ENCODE data around the gene PIK3R6. TPM values are rescaled to one million over a fixed set of nuclear protein-coding genes. Genes with fewer than 3 reads are reported as not detected.

The PIK3R6 gene
- total RNA-seq, 2 experiments from 2014 or later = 6.2 to 7.1 TPM

DNA sequence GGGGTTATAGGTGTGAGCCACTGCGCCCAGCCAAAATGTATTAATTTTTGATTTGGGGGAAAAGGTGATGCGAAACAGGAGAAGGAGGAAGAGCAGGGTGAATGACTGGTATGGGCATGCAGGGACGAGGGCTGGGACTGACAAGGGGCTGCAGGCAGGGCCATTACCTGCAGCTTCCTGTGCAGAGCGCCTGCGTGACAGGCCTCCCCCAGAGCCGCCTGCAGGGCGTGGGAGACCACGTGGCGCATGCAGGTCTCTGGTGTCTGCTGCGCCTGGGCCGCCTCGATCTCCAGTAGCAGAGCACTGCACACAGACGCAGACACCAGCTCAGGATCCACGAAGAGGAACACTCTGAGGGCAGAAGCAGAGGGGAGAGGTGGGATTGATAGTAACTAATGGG is 32.4 kb downstream of the PIK3R6 start:
- ChIA-PET POLR2A (no interaction called here), CTCF (interaction anchor here (1.1 kb wide), 1 partner anchor 10 kb away, joined by 3 read pairs; no protein-coding TSS in a partner anchor)
- Mint-ChIP-seq H3K36me3 (ENCODE audit: low read depth) (peaks cover 4% of the 10 kb centered on the region), H3K4me3 (no peak overlapping the region), H3K4me1 (no peaks in the 10 kb centered on the region), H3K27ac (no peak overlapping the region), H3K9me3 (no peaks in the 10 kb centered on the region), H3K27me3 (no peaks in the 10 kb centered on the region)
- DNase-seq = no peak

DNA sequence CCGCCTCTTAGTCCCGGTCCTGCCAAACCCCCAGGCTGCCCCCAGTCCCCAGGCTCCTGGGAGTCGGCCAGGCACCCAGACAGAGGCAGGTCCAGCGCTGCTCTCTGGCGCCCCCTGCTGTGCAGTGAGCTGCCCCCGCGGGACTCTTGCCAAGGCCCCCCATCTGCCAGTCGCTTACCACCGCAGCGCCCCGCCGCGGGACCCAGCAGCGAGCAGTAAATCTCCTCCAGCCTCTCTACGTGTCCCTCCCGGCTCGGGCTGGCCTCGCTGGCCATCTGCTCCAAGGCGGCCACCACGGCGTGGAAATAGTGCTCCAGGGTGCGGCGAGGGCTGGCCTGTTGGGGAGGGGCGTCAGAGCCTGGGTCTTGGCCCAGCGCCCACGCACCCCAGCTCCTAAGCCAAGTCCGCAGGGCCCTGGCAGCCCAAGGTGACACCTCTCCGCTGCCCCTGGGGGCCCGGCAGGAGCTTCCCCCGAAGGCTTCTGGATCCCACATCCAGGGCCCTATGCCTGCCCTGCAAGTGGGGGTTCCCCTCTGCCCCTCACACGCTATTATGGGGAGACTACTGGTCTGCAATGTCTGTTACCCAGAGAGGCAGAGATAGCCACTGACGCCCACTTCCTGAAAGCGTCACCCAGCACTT is 34.6 kb downstream of the PIK3R6 start:
- CTCF ChIA-PET = interaction anchor here (1.3 to 1.7 kb wide), 2 partner anchors 33 to 69 kb away, joined by 3 to 5 read pairs; partner anchors contain the start of gene MFSD6L
- Mint-ChIP-seq H3K36me3 (ENCODE audit: low read depth) (peaks cover 4% of the 10 kb centered on the region), H3K9me3 (no peaks in the 10 kb centered on the region), H3K27me3 (no peaks in the 10 kb centered on the region), H3K4me3 (no peak overlapping the region), H3K27ac (no peak overlapping the region), H3K4me1 (no peaks in the 10 kb centered on the region)
- POLR2A ChIA-PET = interaction anchor here (0.5 kb wide), 1 partner anchor 43 kb away, joined by 3 read pairs; no protein-coding TSS in a partner anchor
- peak; percentile 25 for DNase-seq

DNA sequence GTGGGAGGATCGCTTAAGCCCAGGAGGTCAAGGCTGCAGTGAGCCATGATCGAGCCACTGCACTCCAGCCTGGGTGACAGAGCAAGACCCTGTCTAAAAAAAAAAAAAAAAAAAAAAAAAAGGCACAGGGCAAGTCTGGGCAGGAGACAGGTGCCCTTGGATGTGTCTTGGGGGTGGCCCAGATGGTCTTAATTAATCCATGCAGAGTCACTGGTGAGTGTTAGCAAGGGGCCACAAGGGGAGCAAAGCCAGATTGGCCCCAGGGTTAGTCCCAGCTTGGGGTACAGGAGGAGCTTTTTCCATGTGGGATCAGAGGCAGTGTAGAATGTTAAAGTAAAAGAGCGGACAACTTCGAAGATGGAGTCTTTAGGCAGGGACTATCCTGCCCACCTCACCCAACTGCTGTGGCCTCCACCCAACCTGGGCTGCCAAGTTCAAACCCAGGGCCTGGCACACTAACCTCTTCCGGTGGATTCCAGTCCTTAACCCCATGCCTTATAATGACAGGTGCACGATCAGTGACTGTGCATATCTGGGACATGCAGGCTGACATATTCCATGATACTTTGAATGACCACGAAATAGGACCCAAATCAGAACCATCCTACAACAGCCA is 36.1 kb downstream of the PIK3R6 start:
- CTCF ChIA-PET = no interaction called here
- H3K4me3 Mint-ChIP-seq = no peak overlapping the region
- no peaks in the 10 kb centered on the region for H3K9me3 Mint-ChIP-seq
- H3K27me3 Mint-ChIP-seq = no peaks in the 10 kb centered on the region
- POLR2A ChIA-PET = interaction anchor here (0.7 kb wide), 1 partner anchor 203 kb away, joined by 3 read pairs; no protein-coding TSS in a partner anchor
- peaks cover 1% of the 10 kb centered on the region for H3K4me1 Mint-ChIP-seq
- DNase-seq = no peak
- H3K36me3 Mint-ChIP-seq (ENCODE audit: low read depth) = peaks cover 4% of the 10 kb centered on the region
- H3K27ac Mint-ChIP-seq = no peak overlapping the region

DNA sequence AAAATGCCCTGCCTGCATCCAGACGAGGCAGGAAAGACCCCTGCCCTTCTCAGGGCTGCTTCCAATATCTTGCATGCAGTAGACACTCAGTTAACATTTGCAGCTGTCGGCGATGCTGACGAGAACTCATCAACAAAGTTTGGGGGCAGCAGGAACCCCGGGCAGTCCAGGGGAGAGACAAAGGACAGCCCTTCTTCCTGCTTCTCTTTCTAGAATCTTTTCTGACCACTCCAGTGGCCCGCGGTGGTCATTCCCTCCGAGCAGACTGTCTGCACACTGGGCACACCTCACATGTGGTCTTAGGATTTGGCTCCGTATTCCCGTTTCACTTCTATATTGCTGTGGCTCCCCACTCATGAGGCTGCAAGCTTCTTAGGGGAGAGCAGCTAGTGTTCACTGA is 37.3 kb downstream of the PIK3R6 start:
- no peak overlapping the region for H3K27ac Mint-ChIP-seq
- POLR2A ChIA-PET = no interaction called here
- no peak overlapping the region for H3K4me3 Mint-ChIP-seq
- peaks cover 1% of the 10 kb centered on the region for H3K4me1 Mint-ChIP-seq
- no peaks in the 10 kb centered on the region for H3K27me3 Mint-ChIP-seq
- no peaks in the 10 kb centered on the region for H3K9me3 Mint-ChIP-seq
- H3K36me3 Mint-ChIP-seq (ENCODE audit: low read depth) = peaks cover 2% of the 10 kb centered on the region
- no peak for DNase-seq
- CTCF ChIA-PET = interaction anchor here (0.6 kb wide), 1 partner anchor 15 kb away, joined by 3 read pairs; no protein-coding TSS in a partner anchor

DNA sequence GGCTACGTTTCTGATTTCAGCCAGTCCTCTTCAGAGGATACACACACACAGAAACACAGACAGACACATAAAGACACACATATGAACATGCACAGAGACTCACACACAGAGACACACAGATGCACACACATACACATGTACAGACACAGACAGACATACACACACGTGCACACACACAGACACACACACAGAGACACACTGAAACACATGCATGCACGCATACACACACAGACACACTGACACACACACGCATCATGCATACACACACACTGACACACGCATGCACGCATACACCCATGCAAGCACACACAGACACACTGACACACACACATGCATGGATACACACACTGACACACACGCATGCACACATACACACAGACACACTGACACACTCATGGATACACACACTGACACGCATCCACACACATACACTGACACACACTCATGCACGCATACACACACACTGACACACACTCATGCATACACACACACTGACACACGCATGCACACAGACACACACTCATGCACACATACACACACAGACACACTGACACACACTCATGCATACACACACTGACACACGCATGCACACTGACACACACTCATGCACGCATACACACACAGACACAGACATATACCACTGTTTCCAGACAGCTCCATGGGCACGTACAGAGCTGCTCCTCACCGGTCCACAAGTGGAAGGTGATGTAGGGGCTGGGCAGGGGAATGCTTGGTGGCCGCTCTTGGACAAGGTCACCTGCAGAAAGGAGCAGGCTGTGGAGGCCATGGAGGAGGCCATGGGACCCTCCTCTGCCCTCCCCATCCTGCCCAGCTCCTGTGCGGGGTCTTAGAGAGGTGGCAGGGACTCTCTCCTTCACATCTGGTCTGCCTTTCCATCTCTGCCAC is 38.2 kb downstream of the PIK3R6 start:
- peaks cover 5% of the 10 kb centered on the region for H3K9me3 Mint-ChIP-seq
- H3K4me1 Mint-ChIP-seq = peaks cover 1% of the 10 kb centered on the region
- POLR2A ChIA-PET = no interaction called here
- peaks cover 8% of the 10 kb centered on the region for H3K36me3 Mint-ChIP-seq (ENCODE audit: low read depth)
- CTCF ChIA-PET = interaction anchor here (0.6 to 1.0 kb wide), 2 partner anchors 14 to 44 kb away, joined by 3 read pairs; no protein-coding TSS in a partner anchor
- H3K27ac Mint-ChIP-seq = no peak overlapping the region
- H3K27me3 Mint-ChIP-seq = no peaks in the 10 kb centered on the region
- DNase-seq = no peak
- no peak overlapping the region for H3K4me3 Mint-ChIP-seq

DNA sequence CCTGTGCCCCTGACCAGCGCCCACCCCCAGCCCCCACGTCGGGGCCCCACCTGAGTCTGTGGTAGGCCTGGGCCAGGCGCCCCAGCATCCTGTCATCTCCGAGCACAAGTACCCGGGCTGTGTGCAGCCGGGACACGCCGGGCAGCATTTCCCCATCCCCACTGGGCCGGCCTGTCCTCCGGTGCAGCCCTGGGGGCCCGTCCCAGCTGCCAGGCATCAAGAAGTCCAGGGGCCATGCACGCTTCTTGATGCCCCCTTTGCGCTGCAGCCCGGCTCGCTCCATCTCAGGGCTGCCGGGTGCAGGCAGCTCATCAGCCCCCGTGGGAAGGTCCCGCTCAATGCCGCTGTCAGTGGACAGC is 39.0 kb downstream of the PIK3R6 start:
- ChIA-PET POLR2A (no interaction called here), CTCF (interaction anchor here (1.0 kb wide), 1 partner anchor 43 kb away, joined by 3 read pairs; no protein-coding TSS in a partner anchor)
- Mint-ChIP-seq H3K4me1 (peaks cover 1% of the 10 kb centered on the region), H3K9me3 (peaks cover 5% of the 10 kb centered on the region), H3K36me3 (ENCODE audit: low read depth) (peaks cover 6% of the 10 kb centered on the region), H3K4me3 (no peak overlapping the region), H3K27me3 (no peaks in the 10 kb centered on the region), H3K27ac (no peak overlapping the region)
- no peak for DNase-seq

DNA sequence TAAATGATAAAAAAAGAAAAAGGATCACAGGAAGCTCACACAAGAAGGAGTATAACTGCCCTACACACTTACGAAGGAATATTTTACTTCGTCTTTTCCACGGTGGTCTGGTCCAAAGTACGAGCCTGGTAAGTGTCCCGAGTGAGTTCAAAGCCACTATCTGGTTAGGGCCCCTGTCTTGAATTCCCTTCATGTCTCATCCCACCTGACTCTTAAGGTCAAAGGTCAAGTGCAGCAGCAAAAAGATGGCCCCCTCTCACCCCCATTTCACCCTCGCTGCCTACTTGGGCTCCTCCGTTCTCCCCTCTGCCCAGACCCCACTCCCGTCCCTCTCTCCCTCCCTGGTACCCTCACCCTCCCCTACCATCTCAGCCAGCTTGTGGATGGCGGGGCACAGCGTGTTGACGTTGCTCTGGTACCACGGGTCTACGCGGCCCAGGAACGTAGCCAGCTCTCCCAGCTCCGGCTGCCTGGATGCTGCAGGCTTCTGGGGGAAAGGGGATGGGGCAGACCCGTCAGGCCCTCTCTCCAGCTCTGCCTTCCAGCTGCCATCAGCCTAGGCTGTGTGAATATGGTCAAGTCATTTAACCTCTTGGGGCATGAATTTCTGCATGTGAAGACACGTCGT is 40.6 kb downstream of the PIK3R6 start:
- Mint-ChIP-seq H3K27ac (no peak overlapping the region), H3K9me3 (peaks cover 5% of the 10 kb centered on the region), H3K36me3 (ENCODE audit: low read depth) (peaks cover 12% of the 10 kb centered on the region), H3K4me1 (peaks cover 1% of the 10 kb centered on the region), H3K27me3 (no peaks in the 10 kb centered on the region), H3K4me3 (no peak overlapping the region)
- POLR2A ChIA-PET = no interaction called here
- CTCF ChIA-PET = no interaction called here
- no peak for DNase-seq

DNA sequence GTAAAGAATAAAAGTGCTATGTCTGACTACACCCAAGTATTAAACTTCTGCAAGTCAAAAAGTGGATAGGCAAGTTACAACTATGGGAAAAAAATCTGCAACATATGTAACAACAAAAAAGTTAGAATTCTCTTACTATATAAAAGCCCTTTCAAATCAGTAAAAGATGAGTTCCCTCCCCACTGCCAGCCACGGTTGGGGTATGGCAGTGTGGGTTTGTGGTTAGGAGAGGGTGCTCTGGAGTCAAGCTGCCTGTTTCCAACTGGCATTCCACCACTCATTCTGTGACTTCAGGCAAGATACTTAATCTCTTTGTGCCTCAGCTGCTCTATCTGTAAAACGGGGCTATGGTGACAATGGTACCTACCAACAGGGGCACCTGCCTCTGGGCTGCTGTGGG is 41.7 kb downstream of the PIK3R6 start:
- ChIA-PET POLR2A (no interaction called here), CTCF (interaction anchor here (0.5 to 1.3 kb wide), 3 partner anchors 449 to 908 kb away, joined by 3 read pairs; partner anchors contain the start of gene KRABD2)
- no peak for DNase-seq
- Mint-ChIP-seq H3K36me3 (ENCODE audit: low read depth) (peaks cover 12% of the 10 kb centered on the region), H3K27me3 (no peaks in the 10 kb centered on the region), H3K9me3 (peaks cover 5% of the 10 kb centered on the region), H3K27ac (no peak overlapping the region), H3K4me3 (no peak overlapping the region), H3K4me1 (peaks cover 1% of the 10 kb centered on the region)

DNA sequence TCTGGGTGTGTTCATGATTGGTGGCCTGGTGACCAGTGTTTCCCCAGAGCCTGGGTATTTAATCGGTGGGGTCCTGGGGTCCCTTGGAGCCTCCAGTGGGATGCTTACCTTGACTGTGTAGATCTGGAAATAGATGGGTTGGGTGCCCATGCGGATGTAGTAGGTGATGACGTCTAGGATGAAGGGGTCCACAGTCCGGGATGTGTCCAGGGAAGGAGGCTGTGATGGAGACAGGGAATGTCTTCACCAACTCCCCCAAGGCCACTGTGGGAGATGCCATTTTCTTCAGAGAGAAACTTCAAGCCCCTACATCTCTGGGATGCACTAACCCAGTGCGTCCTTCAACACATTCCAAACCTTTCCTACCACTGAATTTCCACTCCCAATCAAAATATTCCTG is 44.2 kb downstream of the PIK3R6 start:
- H3K36me3 Mint-ChIP-seq (ENCODE audit: low read depth) = peaks cover 12% of the 10 kb centered on the region
- H3K27me3 Mint-ChIP-seq = no peaks in the 10 kb centered on the region
- POLR2A ChIA-PET = no interaction called here
- no peak for DNase-seq
- CTCF ChIA-PET = no interaction called here
- peaks cover 1% of the 10 kb centered on the region for H3K4me1 Mint-ChIP-seq
- no peak overlapping the region for H3K27ac Mint-ChIP-seq
- H3K4me3 Mint-ChIP-seq = no peak overlapping the region
- H3K9me3 Mint-ChIP-seq = peaks cover 5% of the 10 kb centered on the region

DNA sequence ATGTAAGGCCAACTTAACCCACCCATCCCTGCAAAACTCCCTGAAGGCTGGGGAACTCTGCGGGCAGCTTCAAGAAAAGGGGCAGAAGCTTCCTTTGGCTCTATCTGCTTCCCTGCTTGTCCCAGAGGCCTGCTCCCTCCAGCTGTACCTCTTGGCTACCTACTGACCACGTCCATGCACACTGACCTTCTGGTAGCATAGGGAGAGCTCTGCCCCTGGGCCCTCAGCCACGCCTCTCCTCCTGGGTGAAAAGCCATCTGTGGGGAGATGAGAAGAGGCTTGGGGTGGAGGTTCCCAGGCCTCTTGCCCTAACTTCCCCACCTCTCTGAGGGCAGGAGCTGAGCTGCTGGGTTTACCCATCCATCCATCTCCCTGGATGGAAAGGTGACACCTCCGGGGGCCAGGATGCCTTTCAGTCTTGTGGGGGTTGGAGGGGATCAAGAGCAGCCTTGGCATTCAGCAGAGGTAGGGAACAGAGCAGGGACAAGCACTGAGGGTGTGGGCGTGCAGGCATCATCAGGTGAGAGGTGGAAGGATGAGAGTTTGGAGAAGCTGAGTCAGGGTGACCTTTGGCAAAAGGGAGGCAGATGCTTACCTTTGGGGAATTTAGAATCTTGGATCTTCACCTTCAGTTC is 45.0 kb downstream of the PIK3R6 start:
- peaks cover 12% of the 10 kb centered on the region for H3K36me3 Mint-ChIP-seq (ENCODE audit: low read depth)
- H3K4me1 Mint-ChIP-seq = peaks cover under 1% of the 10 kb centered on the region
- H3K27me3 Mint-ChIP-seq = no peaks in the 10 kb centered on the region
- no peak for DNase-seq
- no peak overlapping the region for H3K4me3 Mint-ChIP-seq
- ChIA-PET POLR2A (no interaction called here), CTCF (no interaction called here)
- peaks cover 5% of the 10 kb centered on the region for H3K9me3 Mint-ChIP-seq
- H3K27ac Mint-ChIP-seq = no peak overlapping the region

DNA sequence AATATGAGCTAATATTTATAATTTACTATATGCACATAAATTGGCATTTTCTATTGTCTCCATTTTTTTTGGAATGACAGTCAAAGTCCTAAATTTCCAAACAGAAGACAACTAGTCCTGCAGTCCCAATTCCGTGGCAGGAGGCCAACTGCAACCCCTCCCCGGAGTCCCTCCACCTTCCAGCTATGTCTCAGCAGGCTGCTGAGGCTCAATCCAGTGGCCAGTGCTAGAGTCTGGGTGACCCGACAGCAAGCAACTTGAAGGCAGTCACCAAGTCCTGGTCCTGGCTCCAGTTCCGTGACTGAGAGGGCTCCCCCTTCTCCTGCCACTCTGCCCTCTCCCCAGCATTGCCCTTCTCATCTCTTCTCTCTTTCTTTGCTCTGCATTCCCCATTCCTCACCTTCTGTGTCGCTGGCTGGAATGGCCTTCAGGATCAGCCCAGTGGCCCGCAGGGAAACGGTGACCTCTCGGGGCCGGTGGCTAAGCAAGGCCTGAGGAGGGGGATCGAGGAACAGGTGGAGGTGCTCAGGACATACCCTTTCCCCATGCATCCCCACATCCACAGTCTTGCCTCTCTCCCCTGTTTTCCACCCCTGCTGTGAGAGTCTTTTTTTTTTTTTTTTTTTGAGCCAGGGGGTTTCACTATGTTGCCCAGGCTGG is 45.9 kb downstream of the PIK3R6 start:
- no peak for DNase-seq
- ChIA-PET CTCF (no interaction called here), POLR2A (no interaction called here)
- no peaks in the 10 kb centered on the region for H3K27me3 Mint-ChIP-seq
- H3K27ac Mint-ChIP-seq = no peak overlapping the region
- peaks cover 5% of the 10 kb centered on the region for H3K9me3 Mint-ChIP-seq
- H3K36me3 Mint-ChIP-seq (ENCODE audit: low read depth) = peaks cover 12% of the 10 kb centered on the region
- H3K4me3 Mint-ChIP-seq = no peak overlapping the region
- H3K4me1 Mint-ChIP-seq = no peaks in the 10 kb centered on the region
